HepG2 (cell line): ENCODE results near the gene MTA3. TPM values are rescaled to one million over a fixed set of nuclear protein-coding genes. Genes with fewer than 3 reads are reported as not detected.

Source experiments
- ATAC-seq: fragments of 200-7000 bp; cut with Tn5 transposase; 3 replicates; pipeline ENCODE4 v1.9.1; 2020; ENCODE audit warnings: mild to moderate bottlenecking, moderate library complexity
- BruUV-seq: library from RNA; stranded (reverse); fragments of 400-500 nt; replicated peaks from 2 replicates; lab custom pipeline; 2021; lab: Mats Ljungman, UMichigan
- CTCF ChIA-PET: fragments of 300-600 bp; formaldehyde crosslinking; extraction: SDS; loops from one replicate; lab custom pipeline; 2021; ENCODE audit warnings: low total read pairs, inconsistent platforms, low intra/inter-chr PET ratio; lab: Yijun Ruan, JAX
- POLR2A ChIA-PET: fragments of 350-600 bp; sonication (Branson Sonifier 250); formaldehyde crosslinking; loops from one replicate; lab custom pipeline; 2020; ENCODE audit warnings: antibody characterized with exemption, inconsistent platforms; lab: Yijun Ruan, JAX
- DNase-seq: peaks from one replicate; pipeline ENCODE4 v3.0.0-alpha.2; 2015; ENCODE audit warnings: low spot score
- FAIRE-seq: peaks from 3 replicates; lab custom pipeline; 2011; peaks lifted over from hg19 to GRCh38; lab: Jason Lieb, UNC
- H2AFZ ChIP-seq: one replicate; pipeline ENCODE4 v1.6.1; 2011; ENCODE audit warnings: low read length, inconsistent platforms
- H3K27ac ChIP-seq: fragments of 300-600 bp; 3 replicates; pipeline ENCODE4 v1.8.0; 2011; ENCODE audit warnings: mixed run types, mild to moderate bottlenecking, mixed read lengths, low read length, inconsistent platforms; ENCODE audit not compliant: insufficient read depth; ENCODE audit errors: extremely low read length
- H3K27me3 ChIP-seq, 2 experiments: fragments of 200-600 bp in 1 of 2; 2 replicates in 1 of 2; 3 replicates in 1 of 2; pipeline versions ENCODE4 v1.6.0 to v1.8.0; 2011; ENCODE audit warnings: low read length in 2 of 2, mild to moderate bottlenecking in 2 of 2, moderate library complexity in 2 of 2, inconsistent platforms in 1 of 2; ENCODE audit not compliant: insufficient read depth in 2 of 2, control insufficient read depth in 1 of 2
- H3K36me3 ChIP-seq, 2 experiments: fragments of 200-600 bp in 1 of 2; replicated peaks in 1 of 2; 2 replicates in 1 of 2; 3 replicates in 1 of 2; pipeline versions ENCODE4 v1.5.1 to v1.8.0; 2011; ENCODE audit warnings: low read length in 2 of 2, inconsistent platforms in 1 of 2; ENCODE audit not compliant: insufficient read depth in 2 of 2, control insufficient read depth in 1 of 2
- H3K4me1 ChIP-seq: 2 replicates; pipeline ENCODE4 v1.5.1; 2012; ENCODE audit warnings: low read length, inconsistent platforms; ENCODE audit not compliant: insufficient read depth
- H3K4me2 ChIP-seq: 2 replicates; pipeline ENCODE4 v1.6.0; 2011; ENCODE audit warnings: low read depth, low read length, inconsistent platforms
- H3K4me3 ChIP-seq, 3 experiments: fragments of 200-600 bp in 1 of 3; sonication (generic), shearing (Covaris generic) in 1 of 3; replicated peaks in 1 of 3; 2 replicates each; pipeline ENCODE4 v1.5.1; 2011 to 2016; ENCODE audit warnings: low read length in 3 of 3, inconsistent platforms in 2 of 3, low read depth in 2 of 3, mild to moderate bottlenecking in 2 of 3, control low read depth in 1 of 3, mixed read lengths in 1 of 3; ENCODE audit not compliant: insufficient read depth in 1 of 3
- H3K79me2 ChIP-seq: one replicate; pipeline ENCODE4 v1.6.1; 2011; ENCODE audit warnings: low read length, inconsistent platforms; ENCODE audit not compliant: insufficient read depth
- H3K9ac ChIP-seq: 2 replicates; pipeline ENCODE4 v1.6.0; 2011; ENCODE audit warnings: mild to moderate bottlenecking, low read depth, low read length, inconsistent platforms; ENCODE audit not compliant: insufficient read depth
- H3K9me3 ChIP-seq: 2 replicates; pipeline ENCODE4 v1.5.1; 2012; ENCODE audit warnings: mild to moderate bottlenecking, low read length
- H4K20me1 ChIP-seq: 2 replicates; pipeline ENCODE4 v1.6.0; 2011; ENCODE audit warnings: inconsistent platforms, mild to moderate bottlenecking, low read length, moderate library complexity; ENCODE audit not compliant: insufficient read depth
- CENPBD1 ChIP-seq: sonication (generic); formaldehyde crosslinking; IDR thresholded peaks from 2 replicates; pipeline ENCODE4 v1.8.0; 2022; ENCODE audit warnings: missing genetic modification reagents, low read depth, mild to moderate bottlenecking, borderline replicate concordance
- CHCHD3 ChIP-seq: sonication (generic); formaldehyde crosslinking; IDR thresholded peaks from 2 replicates; pipeline ENCODE4 v1.8.0; 2022; ENCODE audit warnings: mild to moderate bottlenecking, missing genetic modification reagents, moderate library complexity
- CHD4 ChIP-seq: fragments of 200-600 bp; sonication (generic); IDR thresholded peaks from 2 replicates; pipeline ENCODE4 v1.7.0; 2017; ENCODE audit warnings: mild to moderate bottlenecking, low read length, borderline replicate concordance
- KDM5B ChIP-seq: sonication (generic); formaldehyde crosslinking; IDR thresholded peaks from 2 replicates; pipeline ENCODE4 v1.4.0; 2020; ENCODE audit warnings: missing genetic modification reagents, mild to moderate bottlenecking, borderline replicate concordance
- MED1 ChIP-seq: sonication (generic); formaldehyde crosslinking; IDR thresholded peaks from 2 replicates; pipeline ENCODE4 v1.4.0; 2020; ENCODE audit warnings: missing genetic modification reagents
- POGZ ChIP-seq: sonication (generic); formaldehyde crosslinking; IDR thresholded peaks from 2 replicates; pipeline ENCODE4 v1.4.0; 2020; ENCODE audit warnings: mild to moderate bottlenecking, missing genetic modification reagents
- RCOR2 ChIP-seq: IDR thresholded peaks from 2 replicates; pipeline ENCODE4 v1.6.1; 2016; ENCODE audit warnings: missing biosample characterization, missing genetic modification reagents
- SKI ChIP-seq: fragments of 450-650 bp; IDR thresholded peaks from one replicate; pipeline ENCODE4 v1.6.1; 2018; ENCODE audit warnings: mild to moderate bottlenecking; ENCODE audit not compliant: partially characterized antibody
- SP1 ChIP-seq, 2 experiments: fragments of 450-650 bp in 1 of 2; sonication (generic) in 1 of 2; formaldehyde crosslinking in 1 of 2; IDR thresholded peaks; 2 replicates each; pipeline versions ENCODE4 v1.4.0 to v1.6.1; 2016 to 2020; ENCODE audit warnings: missing genetic modification reagents in 1 of 2
- THAP11 ChIP-seq: IDR thresholded peaks from 2 replicates; pipeline ENCODE4 v1.6.1; 2016; ENCODE audit warnings: missing biosample characterization, missing genetic modification reagents
- ZMYM2 ChIP-seq: sonication (generic); formaldehyde crosslinking; IDR thresholded peaks from 2 replicates; pipeline ENCODE4 v1.8.0; 2022; ENCODE audit warnings: mild to moderate bottlenecking, missing genetic modification reagents
- ZNF432 ChIP-seq: sonication (generic); formaldehyde crosslinking; IDR thresholded peaks from 2 replicates; pipeline ENCODE4 v1.5.0; 2020; ENCODE audit warnings: missing genetic modification reagents, mild to moderate bottlenecking, borderline replicate concordance
- ZNF768 ChIP-seq: sonication (generic); formaldehyde crosslinking; IDR thresholded peaks from 2 replicates; pipeline ENCODE4 v1.4.0; 2020; ENCODE audit warnings: missing genetic modification reagents
- WGBS: methylation state at CpG from one replicate; pipeline ENCODE4 v1.1.6; 2017; ENCODE audit warnings: low lambda C conversion rate; 5-methylcytosine and 5-hydroxymethylcytosine counted together
- in situ Hi-C: cut with HindIII; loops from 2 replicates; pipeline ENCODE4 v1.10.0; 2017; ENCODE audit warnings: low pct_unique_long_range_greater_than_20kb; ENCODE audit not compliant: extremely low pct_ligation_motif_present
- intact Hi-C: fragments of 100-400 bp; cut with micrococcal nuclease; formaldehyde crosslinking; loops from one replicate; pipeline ENCODE4 v1.10.0; 2022; ENCODE audit not compliant: unreplicated experiment
- polyA plus RNA-seq, 8 experiments: library from polyadenylated mRNA; depleted of rRNA in 3 of 8; stranded (reverse) in 7 of 8; unstranded in 1 of 8; fragments of >200 nt; fragmentation: Illumina TruSeq in 4 of 8; extraction: Trizol in 4 of 8; gene quantifications; 2 replicates each; pipeline versions ENCODE4 v1.2.1 to v1.2.3, GENCODE V29; 2011 to 2016; ENCODE audit warnings: low read depth in 4 of 8, missing spikeins in 1 of 8, mixed read lengths in 1 of 8; ENCODE audit not compliant: insufficient read depth in 1 of 8
- total RNA-seq, 5 experiments: library from RNA; depleted of rRNA; stranded (reverse); fragments of >200 nt; fragmentation: Illumina TruSeq; extraction: Trizol; gene quantifications; 2 replicates each; pipeline ENCODE4 v1.2.3, GENCODE V29; 2016; ENCODE audit warnings: low read depth in 1 of 5
- TF ChIP-seq, protein P1 (sequence below): sonication (generic); formaldehyde crosslinking; IDR thresholded peaks from 2 replicates; pipeline ENCODE4 v1.4.0; 2020; ENCODE audit warnings: missing genetic modification reagents
- TF ChIP-seq, protein P2 (sequence below): IDR thresholded peaks from 2 replicates; pipeline ENCODE4 v1.6.1; 2016; ENCODE audit warnings: mild to moderate bottlenecking

Gene MTA3
- total and polyA plus RNA-seq, 2 of the 13 experiments (the other 11 are each of a cell fraction or from before 2014, with no cell fraction given), result 48.8 to 77.8 TPM

- TF ChIP-seq, protein P1, sequence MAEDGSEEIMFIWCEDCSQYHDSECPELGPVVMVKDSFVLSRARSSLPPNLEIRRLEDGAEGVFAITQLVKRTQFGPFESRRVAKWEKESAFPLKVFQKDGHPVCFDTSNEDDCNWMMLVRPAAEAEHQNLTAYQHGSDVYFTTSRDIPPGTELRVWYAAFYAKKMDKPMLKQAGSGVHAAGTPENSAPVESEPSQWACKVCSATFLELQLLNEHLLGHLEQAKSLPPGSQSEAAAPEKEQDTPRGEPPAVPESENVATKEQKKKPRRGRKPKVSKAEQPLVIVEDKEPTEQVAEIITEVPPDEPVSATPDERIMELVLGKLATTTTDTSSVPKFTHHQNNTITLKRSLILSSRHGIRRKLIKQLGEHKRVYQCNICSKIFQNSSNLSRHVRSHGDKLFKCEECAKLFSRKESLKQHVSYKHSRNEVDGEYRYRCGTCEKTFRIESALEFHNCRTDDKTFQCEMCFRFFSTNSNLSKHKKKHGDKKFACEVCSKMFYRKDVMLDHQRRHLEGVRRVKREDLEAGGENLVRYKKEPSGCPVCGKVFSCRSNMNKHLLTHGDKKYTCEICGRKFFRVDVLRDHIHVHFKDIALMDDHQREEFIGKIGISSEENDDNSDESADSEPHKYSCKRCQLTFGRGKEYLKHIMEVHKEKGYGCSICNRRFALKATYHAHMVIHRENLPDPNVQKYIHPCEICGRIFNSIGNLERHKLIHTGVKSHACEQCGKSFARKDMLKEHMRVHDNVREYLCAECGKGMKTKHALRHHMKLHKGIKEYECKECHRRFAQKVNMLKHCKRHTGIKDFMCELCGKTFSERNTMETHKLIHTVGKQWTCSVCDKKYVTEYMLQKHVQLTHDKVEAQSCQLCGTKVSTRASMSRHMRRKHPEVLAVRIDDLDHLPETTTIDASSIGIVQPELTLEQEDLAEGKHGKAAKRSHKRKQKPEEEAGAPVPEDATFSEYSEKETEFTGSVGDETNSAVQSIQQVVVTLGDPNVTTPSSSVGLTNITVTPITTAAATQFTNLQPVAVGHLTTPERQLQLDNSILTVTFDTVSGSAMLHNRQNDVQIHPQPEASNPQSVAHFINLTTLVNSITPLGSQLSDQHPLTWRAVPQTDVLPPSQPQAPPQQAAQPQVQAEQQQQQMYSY (CRISPR knock-in tag), result no peak
- TF ChIP-seq ZNF768 (0 out of 2 replicates have a peak, but pooled peaks have one; percentile 6), CENPBD1 (no peak)
- TF ChIP-seq, protein P2, sequence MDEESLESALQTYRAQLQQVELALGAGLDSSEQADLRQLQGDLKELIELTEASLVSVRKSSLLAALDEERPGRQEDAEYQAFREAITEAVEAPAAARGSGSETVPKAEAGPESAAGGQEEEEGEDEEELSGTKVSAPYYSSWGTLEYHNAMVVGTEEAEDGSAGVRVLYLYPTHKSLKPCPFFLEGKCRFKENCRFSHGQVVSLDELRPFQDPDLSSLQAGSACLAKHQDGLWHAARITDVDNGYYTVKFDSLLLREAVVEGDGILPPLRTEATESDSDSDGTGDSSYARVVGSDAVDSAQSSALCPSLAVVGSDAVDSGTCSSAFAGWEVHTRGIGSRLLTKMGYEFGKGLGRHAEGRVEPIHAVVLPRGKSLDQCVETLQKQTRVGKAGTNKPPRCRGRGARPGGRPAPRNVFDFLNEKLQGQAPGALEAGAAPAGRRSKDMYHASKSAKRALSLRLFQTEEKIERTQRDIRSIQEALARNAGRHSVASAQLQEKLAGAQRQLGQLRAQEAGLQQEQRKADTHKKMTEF, result no peak
Measured at GRCh38 chr2:42786561-42787345, 218.3 kb downstream of the MTA3 start (continued).

GRCh38 chr2:42787424-42787787 is 219.0 kb downstream of the MTA3 start:
- DNase-seq, result no peak
- in situ Hi-C loops (no loop called here), intact Hi-C loops (no loop called here)
- Histone ChIP-seq H3K4me3 (peak overlapping the region in 1 of 3 experiments; percentile 26; a peak in 1 of 6 replicates), H4K20me1 (no peaks in the 10 kb centered on the region), H3K27me3 (no peaks in the 10 kb centered on the region), H3K27ac (peak overlapping the region; percentile 67), H3K4me2 (peak overlapping the region; percentile 54), H3K79me2 (peaks cover 13% of the 10 kb centered on the region), H3K36me3 (peaks cover 0 to 9% of the 10 kb centered on the region in 2 experiments; a peak in 1 of 5 replicates), H3K9me3 (no peaks in the 10 kb centered on the region), H3K4me1 (peaks cover 85% of the 10 kb centered on the region), H3K9ac (no peak overlapping the region), H2AFZ (no peak overlapping the region)
- ChIA-PET POLR2A (interaction anchor here (0.8 to 3.1 kb wide), 8 partner anchors 9 to 283 kb away, joined by 3 to 28 read pairs (median 7); no protein-coding TSS in a partner anchor), CTCF (no interaction called here)
- no TSS peak for BruUV-seq
- ATAC-seq, result peak; percentile 62
- 17% methylated on average over 3 of the region's 3 CpGs for WGBS
- FAIRE-seq, result peak; percentile 46
- TF ChIP-seq KDM5B (CRISPR knock-in tag), result 0 out of 2 replicates have a peak, but pooled peaks have one; percentile 48
- TF ChIP-seq RCOR2 (CRISPR knock-in tag), result 0 out of 2 replicates have a peak, but pooled peaks have one; percentile 30
- no peak for TF ChIP-seq CHD4
- TF ChIP-seq ZNF432, result no peak
- TF ChIP-seq MED1 (CRISPR knock-in tag), result peak; percentile 32; the same call in 1 of the 2 replicates
- TF ChIP-seq THAP11 (CRISPR knock-in tag), result 0 out of 2 replicates have a peak, but pooled peaks have one; percentile 20
- no peak for TF ChIP-seq CHCHD3 (CRISPR knock-in tag)
- 0 out of 2 replicates have a peak, but pooled peaks have one; percentile 62 for TF ChIP-seq ZMYM2 (CRISPR knock-in tag)
- TF ChIP-seq POGZ (CRISPR knock-in tag), result 0 out of 2 replicates have a peak, but pooled peaks have one; percentile 29
- peak; percentile 32 for TF ChIP-seq SKI
- TF ChIP-seq SP1 (IDR thresholded peaks at IDR 0.05), result no peak
- no peak for TF ChIP-seq SP1 (CRISPR knock-in tag; IDR thresholded peaks at IDR 0.05)
